Effector CD4-positive, alpha-beta T cell (primary cell): Measurements from ENCODE around the gene TGFB1.
"Not testable (repeated sequence)": the region's sequence is repeated elsewhere in the genome, so short reads cannot be mapped to it uniquely, and the experiment has no call there.

Source experiments
- DNase-seq: peaks from one replicate; pipeline ENCODE4 v3.0.0-alpha.2; 2020

The TGFB1 gene

DNA sequence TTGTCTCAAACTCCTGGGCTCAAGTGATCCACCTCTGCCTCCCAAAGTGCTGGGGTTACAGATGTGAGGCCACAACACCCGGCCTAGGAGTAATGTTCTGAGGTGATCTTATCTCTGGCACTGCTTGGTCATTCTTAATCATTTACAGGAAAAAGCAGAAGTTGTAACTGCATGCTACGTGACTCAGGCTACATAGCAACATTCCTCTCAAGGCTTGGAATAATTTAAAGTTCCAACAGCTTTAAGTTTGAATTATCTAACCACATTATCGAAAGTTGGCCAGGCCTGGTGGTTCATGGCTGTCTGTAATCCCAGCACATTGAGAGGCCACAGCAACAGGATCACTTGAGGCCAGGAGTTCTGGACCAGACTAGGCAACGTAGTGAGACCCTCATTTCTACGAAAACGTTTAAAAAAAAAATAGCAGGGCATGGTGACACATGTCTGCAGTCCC lies 14.2 kb upstream of the TGFB1 start:
- no peak for DNase-seq

DNA sequence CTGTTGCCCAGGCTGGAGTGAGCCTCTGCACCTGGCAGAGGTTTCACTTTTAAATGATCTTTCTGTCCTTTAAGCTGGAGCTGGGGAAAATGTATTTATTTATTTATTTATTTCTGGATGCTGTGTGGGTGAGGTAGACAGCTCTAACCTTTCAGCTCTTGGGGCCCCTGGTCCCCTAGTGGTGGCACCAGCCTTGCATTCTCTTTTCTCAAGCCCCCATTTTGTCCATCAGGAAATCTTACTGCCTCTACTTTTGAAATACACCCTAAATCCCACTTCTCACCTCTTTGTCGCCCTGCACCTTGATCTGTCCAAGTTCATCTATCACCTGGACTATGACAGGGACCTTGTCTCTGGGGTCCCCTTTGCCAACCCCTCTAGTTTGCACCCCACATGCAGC lies 12.4 kb upstream of the TGFB1 start:
- DNase-seq, result no peak

DNA sequence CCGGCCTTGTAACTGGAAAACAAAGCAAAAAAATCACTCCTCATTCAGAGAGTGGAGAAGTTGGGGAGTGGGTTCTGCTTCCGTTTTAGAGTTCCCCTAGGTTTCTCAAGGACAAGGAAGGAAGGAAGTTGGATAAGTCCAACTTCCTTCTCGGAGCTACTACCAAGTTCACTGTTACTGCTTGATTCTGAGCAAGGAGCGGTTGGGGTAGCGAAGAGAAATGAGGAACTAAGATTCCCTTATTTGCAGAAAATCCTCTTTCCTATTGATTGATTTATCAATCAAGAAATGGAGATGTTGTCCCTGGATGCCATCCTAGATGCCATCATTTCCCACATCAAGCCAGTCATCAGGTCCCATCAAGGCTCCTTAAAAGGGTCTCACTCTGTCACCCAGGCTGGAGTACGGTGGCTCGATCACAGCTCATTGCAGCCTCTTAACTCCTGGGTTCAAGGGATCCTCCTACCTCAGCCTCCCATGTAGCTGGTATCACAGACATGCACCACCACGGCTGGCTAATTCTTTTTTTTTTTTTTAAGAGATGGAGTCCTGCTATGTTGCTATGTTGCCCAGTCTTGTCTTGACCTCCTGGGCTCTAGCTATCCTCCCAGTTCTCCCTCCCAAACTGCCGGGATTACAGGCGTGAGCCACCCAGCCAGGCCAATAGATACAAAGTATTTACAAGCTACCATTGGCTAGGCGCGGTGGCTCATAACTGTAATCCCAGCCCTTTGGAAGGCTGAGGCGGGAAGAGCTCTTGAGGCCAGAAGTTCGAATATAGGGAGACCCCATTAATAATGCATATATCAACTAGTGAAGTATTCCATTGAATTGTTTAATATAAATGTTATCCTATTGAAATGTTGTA lies 11.0 kb upstream of the TGFB1 start:
- DNase-seq, result no peak

DNA sequence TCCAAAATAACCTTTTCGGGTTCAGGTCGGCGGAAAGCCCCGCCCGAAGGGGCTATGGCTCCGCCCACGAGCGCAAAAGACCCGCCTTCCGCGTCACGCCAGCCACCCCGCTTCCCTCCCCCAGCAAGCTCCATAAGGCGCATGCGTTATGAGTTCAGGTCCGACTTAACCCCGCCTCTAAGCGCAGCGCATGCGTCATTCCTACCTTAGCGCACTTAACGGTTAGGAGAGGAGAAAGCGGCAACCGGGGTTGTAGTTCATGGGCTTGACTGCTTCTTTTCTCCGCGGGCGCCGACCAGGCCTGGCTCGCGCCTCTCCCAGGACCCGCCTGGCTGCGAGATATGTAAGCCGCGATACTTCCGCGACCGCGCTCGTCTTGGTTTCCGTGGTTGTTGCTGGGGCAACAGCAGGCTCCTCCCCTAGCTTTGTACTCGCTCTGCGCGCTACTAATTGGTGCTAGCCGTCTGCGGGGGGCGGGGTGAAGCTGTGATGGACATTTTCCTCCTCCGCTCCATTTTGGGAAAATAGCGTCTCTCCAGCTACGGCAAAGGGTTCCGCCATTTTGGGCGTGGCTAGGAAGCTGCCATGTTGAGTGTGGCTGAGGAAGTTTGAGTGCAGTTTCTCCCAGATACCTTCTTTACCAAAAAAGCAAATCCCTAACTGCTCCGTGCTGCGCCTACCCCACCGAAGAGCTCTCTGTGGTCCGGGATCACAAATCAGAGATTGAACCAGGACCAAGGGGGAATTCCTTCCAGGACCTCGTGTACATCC lies 10.2 kb upstream of the TGFB1 start, which contains the start of gene B9D2:
Gene B9D2 (minus strand): TSS at position 397 of the 771 bp plus-strand sequence. CDS start 630 bp downstream, outside the sequence.
- DNase-seq, result peak; percentile 97

DNA sequence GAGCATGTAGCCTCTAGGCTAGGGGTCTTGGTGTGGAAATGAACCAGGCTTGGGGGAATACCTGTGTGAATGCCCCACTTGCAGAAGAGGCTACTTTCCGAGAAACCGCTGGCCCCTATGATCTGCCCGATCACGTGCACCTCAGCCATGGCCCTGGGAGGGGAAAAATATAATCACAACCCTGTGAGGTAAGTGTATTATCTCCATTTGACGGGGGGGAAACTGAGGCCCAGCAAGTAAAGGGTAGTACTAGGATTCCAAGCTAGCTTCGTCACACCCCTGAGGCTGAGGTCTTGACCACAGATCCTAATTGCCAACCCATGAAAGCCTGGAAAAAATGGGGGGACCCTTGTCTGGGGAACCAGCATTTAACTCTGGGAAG lies 9.6 kb upstream of the TGFB1 start:
- DNase-seq, result no peak

DNA sequence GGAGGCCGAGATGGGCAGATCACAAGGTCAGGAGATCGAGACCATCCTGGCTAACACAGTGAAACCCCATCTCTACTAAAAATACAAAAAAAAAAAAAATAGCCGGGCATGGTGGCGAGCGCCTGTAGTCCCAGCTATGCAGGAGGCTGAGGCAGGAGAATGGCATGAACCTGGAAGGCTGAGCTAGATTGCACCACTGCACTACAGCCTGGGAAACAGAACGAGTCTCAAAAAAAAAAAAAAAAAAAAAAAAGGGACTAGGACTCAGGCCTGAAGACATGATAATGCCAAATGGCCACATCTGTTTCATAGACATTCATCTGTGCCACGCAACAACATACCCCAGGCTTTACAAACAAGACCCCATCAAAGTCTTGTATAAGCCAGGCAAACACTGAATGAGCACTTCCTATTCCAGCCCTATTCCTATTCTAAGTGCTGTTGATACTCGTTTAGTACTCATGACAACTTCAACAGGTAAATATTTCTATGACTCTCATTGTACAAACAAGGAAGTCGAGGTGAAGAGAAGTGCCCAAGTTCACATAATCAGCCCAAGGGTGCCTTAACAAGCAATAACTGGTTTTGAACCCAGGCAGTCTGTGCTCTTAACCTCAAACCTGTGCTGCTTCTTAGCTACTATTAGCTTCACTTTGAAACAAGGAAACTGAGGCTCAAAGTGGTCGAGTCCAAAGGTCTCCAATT lies 8.6 kb upstream of the TGFB1 start:
- no peak for DNase-seq

DNA sequence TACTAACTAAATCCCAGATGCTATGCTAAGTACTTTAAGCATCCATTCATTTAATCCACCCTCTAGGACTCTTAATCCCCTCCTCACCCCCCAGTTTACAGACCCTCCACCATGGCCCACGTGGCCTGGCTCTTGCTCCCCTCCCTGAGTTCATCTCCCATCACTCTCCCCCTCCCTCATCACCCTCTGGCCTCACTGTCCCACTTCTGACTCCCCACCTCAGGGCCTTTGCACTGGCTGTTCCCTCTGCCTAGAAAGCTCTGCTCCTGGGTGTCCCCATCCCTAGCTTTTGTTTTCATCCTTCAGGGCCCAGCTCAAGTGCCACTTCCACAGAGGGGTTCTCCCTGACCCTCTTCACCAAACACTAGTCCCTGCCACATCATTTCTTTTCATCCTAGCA lies 6.0 kb upstream of the TGFB1 start:
- DNase-seq, result no peak

DNA sequence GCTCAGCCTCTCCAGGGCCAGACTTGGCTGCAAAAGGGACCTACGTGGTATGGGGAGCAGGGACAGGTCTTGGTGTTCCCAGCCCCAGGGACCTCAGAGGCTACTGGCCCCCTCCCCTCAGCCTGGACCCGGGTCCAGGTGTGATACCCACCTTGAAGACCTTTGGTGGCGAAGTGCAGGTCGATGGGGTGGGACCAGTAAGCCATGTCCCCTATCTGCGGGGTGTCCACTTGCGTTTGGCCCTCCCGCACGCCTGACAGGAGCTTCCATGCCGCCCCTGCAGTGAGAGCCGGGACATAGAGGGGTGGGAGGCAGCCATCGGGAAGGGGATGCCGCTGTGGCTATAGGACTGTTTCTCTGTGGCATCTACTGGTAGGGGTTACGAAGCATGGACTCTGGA lies 4.0 kb upstream of the TGFB1 start:
- no peak for DNase-seq

DNA sequence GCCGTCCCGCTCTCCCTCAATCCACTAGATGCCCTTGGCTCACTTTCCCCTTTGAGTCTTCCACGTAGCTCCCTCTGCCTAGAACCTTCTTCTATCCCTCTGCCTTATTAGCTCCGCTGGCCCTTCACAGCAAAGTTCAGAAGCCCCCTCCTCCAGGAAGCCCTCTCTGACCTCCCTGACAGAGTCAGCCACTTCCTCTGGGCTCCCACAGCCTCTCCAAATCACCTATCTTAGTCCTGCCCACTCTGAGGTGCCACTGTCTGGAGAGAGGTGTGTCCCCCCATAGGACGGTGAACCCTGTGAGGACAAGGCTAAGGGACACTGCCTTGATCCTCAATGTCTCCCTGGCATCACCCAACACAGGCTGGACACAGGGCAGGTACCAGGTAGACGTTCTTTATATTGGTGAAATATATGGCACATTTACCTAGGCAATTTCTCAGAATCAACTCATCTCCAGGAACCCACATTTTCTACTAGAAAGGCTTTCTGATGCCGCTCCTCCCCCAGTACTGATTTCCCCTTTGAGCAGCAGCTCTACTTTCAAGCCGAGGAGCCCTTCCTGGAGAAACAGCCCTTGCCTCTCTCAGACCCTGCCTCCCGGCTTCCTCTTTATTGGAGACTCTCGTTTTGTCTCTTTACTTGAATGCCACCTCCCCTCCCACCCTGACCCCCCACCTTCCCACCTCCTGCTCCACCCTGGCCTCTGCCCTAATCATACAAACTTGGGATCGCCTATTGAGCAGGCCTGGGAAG lies 3.4 kb upstream of the TGFB1 start:
- DNase-seq, result no peak

DNA sequence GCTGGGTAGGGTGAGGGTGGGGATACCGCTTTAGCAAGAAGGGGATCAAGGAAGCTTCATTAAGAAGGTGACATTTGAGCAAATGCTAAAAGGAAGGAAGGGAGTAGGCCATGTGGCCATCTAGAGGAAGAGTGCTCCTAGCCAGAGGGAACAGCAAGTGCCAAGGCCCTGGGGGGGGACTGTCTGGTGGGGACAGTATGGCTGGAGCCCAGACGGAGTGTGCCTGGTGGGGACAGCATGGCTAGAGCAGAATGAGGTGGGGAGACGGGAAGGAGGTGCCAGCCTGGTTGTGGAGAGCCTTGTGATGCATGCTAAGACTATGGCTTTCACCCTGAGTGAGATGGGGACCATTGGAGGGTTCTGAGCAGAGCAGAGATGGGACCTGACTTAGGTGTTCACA lies 2.1 kb upstream of the TGFB1 start:
- no peak for DNase-seq

DNA sequence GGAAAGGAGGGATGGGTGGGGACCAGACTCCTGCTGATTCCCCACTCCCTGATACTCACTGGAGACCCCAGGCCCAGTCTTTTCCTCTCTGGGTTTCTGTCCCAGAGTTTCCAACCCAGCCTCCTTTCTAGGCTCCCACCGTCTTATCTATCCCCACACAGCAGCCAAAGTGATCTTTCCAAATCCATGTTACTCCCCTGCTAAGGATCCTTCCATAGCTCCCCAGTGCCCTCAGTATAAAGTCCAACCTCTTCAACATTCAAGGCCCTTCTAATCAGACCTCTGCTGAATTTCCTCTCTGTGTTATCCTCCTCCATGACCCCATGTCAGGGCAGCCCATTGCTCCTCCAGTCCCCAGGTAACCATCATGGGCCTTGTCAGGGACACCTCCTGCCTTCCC lies 1.3 kb upstream of the TGFB1 start:
- DNase-seq, result no peak

DNA sequence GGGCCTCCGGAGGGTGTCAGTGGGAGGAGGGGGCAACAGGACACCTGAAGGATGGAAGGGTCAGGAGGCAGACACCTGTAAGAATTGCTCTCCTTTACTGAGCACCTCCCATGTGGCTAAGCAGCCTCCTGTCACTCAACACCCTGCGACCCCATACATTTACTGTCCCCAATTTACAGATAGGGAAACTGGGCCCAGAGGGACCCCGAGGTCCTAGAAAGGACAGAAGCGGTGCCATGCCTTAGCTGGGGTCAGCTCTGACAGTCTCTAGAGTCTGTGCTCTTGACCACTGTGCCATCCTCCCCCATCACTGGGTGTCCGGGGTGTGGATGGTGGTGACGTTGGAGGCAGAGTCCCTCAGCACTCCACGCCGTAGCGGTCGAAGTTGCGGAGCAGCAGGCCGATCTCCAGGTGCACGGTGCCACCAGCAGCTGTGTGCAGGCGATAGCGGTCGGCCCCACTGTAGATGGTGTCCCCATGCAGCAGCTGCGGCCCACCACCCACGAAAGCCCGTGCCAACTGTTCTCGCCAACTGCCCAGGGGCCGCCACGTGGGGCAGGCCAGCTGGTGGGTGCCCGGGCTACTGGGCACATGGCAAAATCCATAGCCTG lies 726 bp upstream of the TGFB1 start:
- no peak for DNase-seq

DNA sequence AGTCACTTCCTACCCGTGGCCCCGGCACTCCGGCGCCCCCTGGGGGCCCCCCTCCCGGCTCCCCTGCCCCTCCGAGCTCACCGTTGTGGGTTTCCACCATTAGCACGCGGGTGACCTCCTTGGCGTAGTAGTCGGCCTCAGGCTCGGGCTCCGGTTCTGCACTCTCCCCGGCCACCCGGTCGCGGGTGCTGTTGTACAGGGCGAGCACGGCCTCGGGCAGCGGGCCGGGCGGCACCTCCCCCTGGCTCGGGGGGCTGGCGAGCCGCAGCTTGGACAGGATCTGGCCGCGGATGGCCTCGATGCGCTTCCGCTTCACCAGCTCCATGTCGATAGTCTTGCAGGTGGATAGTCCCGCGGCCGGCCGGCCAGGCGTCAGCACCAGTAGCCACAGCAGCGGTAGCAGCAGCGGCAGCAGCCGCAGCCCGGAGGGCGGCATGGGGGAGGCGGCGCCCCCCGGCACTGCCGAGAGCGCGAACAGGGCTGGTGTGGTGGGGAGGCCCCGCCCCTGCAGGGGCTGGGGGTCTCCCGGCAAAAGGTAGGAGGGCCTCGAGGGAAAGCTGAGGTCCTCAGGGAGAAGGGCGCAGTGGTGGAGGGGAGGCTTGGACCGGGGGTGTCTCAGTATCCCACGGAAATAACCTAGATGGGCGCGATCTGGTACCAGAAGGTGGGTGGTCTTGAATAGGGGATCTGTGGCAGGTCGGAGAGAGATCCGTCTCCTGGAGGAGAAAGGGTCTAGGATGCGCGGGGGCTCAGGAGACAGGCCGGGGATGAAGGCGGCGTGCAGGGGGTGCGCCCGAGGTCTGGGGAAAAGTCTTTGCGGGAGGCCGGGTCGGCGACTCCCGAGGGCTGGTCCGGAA lies 885 bp downstream of the TGFB1 start:
- peak; percentile 69 for DNase-seq

DNA sequence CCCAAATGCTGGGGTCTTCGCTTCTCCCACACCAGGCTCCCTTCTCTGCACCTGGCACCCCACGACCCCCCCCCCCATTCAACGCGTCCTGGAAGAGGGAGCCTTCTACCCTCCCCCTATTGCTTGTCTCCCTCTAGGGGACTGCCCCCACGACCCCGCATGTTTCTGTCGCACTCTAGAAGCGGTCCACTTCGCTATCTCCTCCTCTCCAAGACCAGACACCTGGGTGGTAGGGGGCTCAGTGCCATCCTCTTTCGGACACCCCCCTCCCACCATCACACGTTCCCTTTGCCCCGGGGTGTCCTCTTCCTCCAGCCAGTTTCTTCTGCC lies 1.5 kb downstream of the TGFB1 start:
- DNase-seq, result no peak

DNA sequence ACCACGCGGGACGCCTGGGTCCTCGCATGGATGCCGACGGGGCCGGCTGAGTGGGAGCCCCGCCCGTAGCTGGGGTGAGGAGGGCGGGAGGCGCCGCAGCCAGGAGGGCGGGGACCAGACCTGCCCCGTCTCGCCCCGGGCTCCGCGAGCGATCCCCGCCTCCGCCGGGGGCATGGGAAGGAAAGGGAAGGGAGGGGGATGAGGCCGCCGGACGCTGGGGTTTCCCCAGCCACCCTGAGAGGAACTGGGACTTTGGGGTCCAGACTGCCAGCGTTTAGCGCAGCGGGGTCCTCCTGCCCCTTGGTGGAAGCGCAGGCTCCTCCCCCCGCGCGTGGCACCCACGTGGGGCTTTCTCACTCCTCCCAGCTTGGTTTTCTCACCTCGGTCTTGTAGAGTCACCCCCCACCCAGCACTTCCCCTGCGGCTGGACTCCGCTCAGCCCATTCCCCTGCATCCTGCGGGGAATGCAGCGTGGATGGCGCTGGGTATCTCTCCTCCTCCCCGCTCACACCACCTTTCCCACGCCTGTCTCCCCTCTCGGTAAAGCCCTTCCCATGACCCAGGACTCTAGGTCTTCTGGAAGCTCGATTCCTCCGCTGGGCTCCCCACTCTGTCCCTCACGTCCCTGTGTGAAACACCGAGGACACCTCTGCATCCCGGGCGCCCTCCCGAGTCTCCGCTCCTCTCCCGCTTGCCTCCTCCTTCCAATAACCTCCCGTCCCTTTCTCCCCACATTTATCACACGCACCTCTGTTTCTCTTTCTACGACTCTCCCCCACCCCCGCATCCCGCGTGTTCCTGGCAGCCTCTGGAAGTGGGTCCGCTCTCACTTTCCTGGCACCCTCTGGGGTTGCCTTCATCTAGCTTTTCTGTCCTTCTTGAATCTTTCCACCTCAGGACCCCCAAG lies 2.1 kb downstream of the TGFB1 start:
- DNase-seq, result peak; percentile 85

DNA sequence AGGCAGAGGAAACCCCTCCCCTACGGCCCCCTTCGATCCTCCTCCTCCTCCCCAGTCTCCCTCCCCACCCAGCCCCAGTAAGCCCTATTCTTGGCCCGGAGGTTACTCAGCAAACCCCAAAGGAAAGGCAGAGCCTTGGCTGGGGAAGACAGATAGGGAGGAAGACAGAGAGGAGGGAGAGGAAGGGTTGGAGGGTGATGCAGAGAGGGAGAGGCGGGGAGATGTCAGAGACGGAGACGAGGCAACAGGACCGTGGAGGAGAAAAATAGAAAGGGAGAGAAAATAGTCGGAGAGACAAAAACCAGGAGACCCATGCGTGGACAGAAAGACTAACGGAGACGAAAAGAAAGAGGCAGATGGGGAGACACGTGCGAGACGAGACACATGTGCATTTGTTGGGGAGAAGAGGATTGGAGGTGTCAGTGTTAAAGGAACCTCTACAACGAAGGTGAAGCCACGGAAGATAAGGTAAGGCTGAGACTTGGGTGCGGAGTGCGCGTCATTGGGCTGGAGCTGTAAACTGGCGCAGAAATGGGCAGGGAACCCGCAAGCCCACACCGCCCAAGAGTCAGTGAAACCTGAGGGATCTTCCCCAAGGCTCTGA lies 2.9 kb downstream of the TGFB1 start:
- DNase-seq, result no peak

DNA sequence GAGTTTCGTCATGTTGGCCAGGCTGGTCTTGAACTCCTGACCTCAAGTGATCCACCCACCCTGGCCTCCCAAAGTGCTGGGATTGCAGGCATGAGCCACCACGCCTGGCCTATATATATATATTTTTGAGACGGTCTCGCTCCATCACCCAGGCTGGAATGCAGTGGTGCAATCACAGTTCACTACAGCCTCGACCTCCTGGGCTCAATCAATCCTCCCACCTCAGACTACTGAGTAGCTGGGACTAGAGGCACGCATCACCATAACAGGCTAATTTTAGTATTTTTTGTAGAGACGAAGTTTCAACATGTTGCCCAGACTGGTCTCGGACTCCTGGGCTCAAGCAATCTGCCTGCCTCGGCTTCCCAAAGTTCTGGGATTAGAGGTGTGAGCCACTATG lies 6.8 kb downstream of the TGFB1 start:
- DNase-seq, result not testable (repeated sequence)

DNA sequence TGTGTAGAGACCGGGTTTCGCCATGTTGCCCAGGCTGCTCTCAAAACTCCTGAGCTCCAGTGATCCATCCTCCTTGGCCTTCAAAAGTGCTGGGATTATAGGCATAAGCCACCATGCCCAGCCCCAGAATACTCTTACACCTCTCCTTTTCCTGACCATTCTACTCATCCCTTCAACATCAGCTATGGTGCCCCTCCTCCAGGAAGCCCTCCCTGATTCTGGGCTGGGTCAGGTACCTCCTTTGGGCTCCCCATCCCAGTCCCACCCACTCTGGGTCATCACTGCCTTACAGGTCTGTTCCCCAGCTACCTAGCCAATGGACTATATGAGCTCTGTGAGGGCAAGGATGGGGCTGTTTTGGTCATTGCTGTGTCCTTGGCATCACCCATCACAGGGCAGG lies 9.6 kb downstream of the TGFB1 start:
- no peak for DNase-seq

DNA sequence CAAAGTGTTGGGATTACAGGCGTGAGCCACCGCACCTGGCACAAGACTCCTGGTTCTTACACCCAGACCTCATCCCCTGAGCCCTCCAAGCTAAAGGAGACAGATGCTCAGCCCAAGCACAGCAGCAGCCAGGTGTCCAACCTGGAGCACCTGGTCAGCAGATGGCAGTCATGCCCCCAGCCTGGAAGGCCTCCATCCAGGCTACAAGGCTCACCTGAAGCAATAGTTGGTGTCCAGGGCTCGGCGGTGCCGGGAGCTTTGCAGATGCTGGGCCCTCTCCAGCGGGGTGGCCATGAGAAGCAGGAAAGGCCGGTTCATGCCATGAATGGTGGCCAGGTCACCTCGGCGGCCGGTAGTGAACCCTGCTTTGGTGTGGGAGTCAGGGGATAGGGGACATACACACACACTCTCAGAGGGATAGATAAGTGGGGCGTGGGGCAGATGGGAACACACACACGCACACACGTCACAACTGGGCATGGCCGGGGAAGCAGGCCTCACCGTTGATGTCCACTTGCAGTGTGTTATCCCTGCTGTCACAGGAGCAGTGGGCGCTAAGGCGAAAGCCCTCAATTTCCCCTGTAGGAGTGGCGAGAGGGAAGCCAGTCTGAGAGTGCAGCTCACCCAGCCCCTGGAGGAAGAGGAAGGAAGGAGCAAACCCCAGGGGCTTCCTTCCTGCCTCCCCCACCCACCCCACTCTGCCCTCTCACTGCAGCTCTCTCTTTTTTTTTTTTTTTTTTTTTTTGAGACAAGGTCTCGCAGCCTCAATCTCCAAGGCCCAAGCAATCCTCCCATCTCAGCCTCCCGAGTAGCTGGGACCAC lies 11.8 kb downstream of the TGFB1 start:
- no peak for DNase-seq
